H1 (cell line): ENCODE results near the gene AMHR2. TPM values are rescaled to one million over a fixed set of nuclear protein-coding genes. Genes with fewer than 3 reads are reported as not detected.

Experiments
- CTCF ChIA-PET: fragments of 300-600 bp; sonication (Branson Sonifier 250); formaldehyde crosslinking; loops from one replicate; lab custom pipeline; 2021; ENCODE audit not compliant: partially characterized antibody; lab: Charles Lee
- POLR2A ChIA-PET: fragments of 300-600 bp; sonication (Branson Sonifier 250); formaldehyde crosslinking; loops from one replicate; lab custom pipeline; 2021; ENCODE audit warnings: inconsistent platforms; ENCODE audit not compliant: partially characterized antibody; lab: Charles Lee
- DNase-seq, 2 experiments: peaks; one replicate each; pipeline versions ENCODE4 v3.0.0 to v3.0.0-alpha.2; 2010 to 2022; ENCODE audit warnings: low spot score in 2 of 2, low read depth in 1 of 2, mixed read lengths in 1 of 2
- FAIRE-seq: peaks from 2 replicates; lab custom pipeline; 2011; peaks lifted over from hg19 to GRCh38; lab: Jason Lieb, UNC
- H2AFZ ChIP-seq: 2 replicates; pipeline ENCODE4 v1.8.1; 2012; ENCODE audit warnings: low read length, inconsistent platforms
- H2AK5ac ChIP-seq: 2 replicates; pipeline ENCODE4 v1.6.1; 2013; ENCODE audit warnings: low read depth, low read length
- H2BK120ac ChIP-seq: replicated peaks from 2 replicates; pipeline ENCODE3; 2013; ENCODE audit warnings: low read depth, low read length, inconsistent platforms
- H2BK12ac ChIP-seq: 2 replicates; pipeline ENCODE4 v1.6.1; 2013; ENCODE audit warnings: low read depth, low read length
- H2BK15ac ChIP-seq: 2 replicates; pipeline ENCODE4 v1.6.1; 2013; ENCODE audit warnings: low read length
- H2BK20ac ChIP-seq: 2 replicates; pipeline ENCODE4 v1.6.1; 2013; ENCODE audit warnings: low read length
- H2BK5ac ChIP-seq: 2 replicates; pipeline ENCODE4 v1.6.1; 2013; ENCODE audit warnings: low read depth, low read length
- H3K14ac ChIP-seq: 2 replicates; pipeline ENCODE4 v1.6.1; 2013; ENCODE audit warnings: inconsistent platforms; ENCODE audit not compliant: insufficient read length
- H3K18ac ChIP-seq: 2 replicates; pipeline ENCODE4 v1.6.1; 2013; ENCODE audit warnings: low read length; ENCODE audit errors: extremely low read depth
- H3K23ac ChIP-seq: 2 replicates; pipeline ENCODE4 v1.6.1; 2013; ENCODE audit warnings: inconsistent platforms; ENCODE audit not compliant: insufficient read length
- H3K23me2 ChIP-seq: 2 replicates; pipeline ENCODE4 v1.6.1; 2013; ENCODE audit warnings: low read depth, low read length
- H3K27ac ChIP-seq: 2 replicates; pipeline ENCODE4 v1.6.1; 2011; ENCODE audit warnings: low read depth, low read length, inconsistent platforms
- H3K27me3 ChIP-seq, 4 experiments: replicated peaks in 1 of 4; 1 replicate in 1 of 4; 2 replicates in 3 of 4; pipeline versions ENCODE4 v1.6.1 to v1.8.1; 2011 to 2013; ENCODE audit warnings: low read length in 3 of 4, mild to moderate bottlenecking in 3 of 4, inconsistent platforms in 2 of 4, mixed read lengths in 2 of 4, moderate library complexity in 1 of 4; ENCODE audit not compliant: control insufficient read depth in 3 of 4, insufficient read depth in 3 of 4; ENCODE audit errors: extremely low read depth in 1 of 4
- H3K36me3 ChIP-seq, 4 experiments: 2 replicates each; pipeline versions ENCODE4 v1.6.1 to v1.8.1; 2011 to 2013; ENCODE audit warnings: mild to moderate bottlenecking in 4 of 4, low read length in 3 of 4, moderate library complexity in 2 of 4, control low read depth in 1 of 4, inconsistent platforms in 1 of 4; ENCODE audit not compliant: insufficient read depth in 4 of 4, control insufficient read depth in 2 of 4
- H3K4ac ChIP-seq: replicated peaks from 2 replicates; pipeline ENCODE3; 2013; ENCODE audit warnings: low read length, low read depth, mixed read lengths, inconsistent platforms; ENCODE audit not compliant: insufficient read length
- H3K4me1 ChIP-seq, 4 experiments: replicated peaks in 1 of 4; 1 replicate in 1 of 4; 2 replicates in 3 of 4; pipeline versions ENCODE4 v1.6.1 to v1.8.1; 2011 to 2013; ENCODE audit warnings: low read length in 3 of 4, inconsistent platforms in 2 of 4, mixed read lengths in 1 of 4; ENCODE audit not compliant: insufficient read depth in 4 of 4, control insufficient read depth in 3 of 4
- H3K4me2 ChIP-seq, 2 experiments: 2 replicates each; pipeline versions ENCODE4 v1.6.1 to v1.8.1; 2011 to 2013; ENCODE audit warnings: low read depth in 2 of 2, low read length in 2 of 2, control low read depth in 1 of 2, inconsistent platforms in 1 of 2, mild to moderate bottlenecking in 1 of 2; ENCODE audit not compliant: insufficient read depth in 1 of 2
- H3K4me3 ChIP-seq, 4 experiments: fragments of 200-600, 300-600 bp in 1 of 4; sonication (generic), shearing (Covaris generic), sonication (Bioruptor Twin) in 1 of 4; 2 replicates each; pipeline versions ENCODE4 v1.5.1 to v1.8.1; 2011 to 2016; ENCODE audit warnings: low read length in 4 of 4, low read depth in 3 of 4, control low read depth in 2 of 4, inconsistent platforms in 2 of 4, mild to moderate bottlenecking in 2 of 4, mixed read lengths in 1 of 4, moderate library complexity in 1 of 4; ENCODE audit not compliant: insufficient read depth in 2 of 4; ENCODE audit errors: extremely low read depth in 1 of 4
- H3K56ac ChIP-seq: replicated peaks from 2 replicates; pipeline ENCODE3; 2013; ENCODE audit warnings: low read depth, mild to moderate bottlenecking, mixed read lengths, low read length, inconsistent platforms; ENCODE audit not compliant: insufficient read length
- H3K79me1 ChIP-seq: 2 replicates; pipeline ENCODE4 v1.6.1; 2013; ENCODE audit warnings: low read depth, low read length, control low read depth
- H3K79me2 ChIP-seq, 2 experiments: 2 replicates each; pipeline versions ENCODE4 v1.6.1 to v1.8.1; 2012 to 2013; ENCODE audit warnings: low read length in 2 of 2, mild to moderate bottlenecking in 2 of 2, inconsistent platforms in 1 of 2; ENCODE audit not compliant: insufficient read depth in 2 of 2, control insufficient read depth in 1 of 2
- H3K9ac ChIP-seq, 4 experiments: replicated peaks in 1 of 4; 1 replicate in 1 of 4; 2 replicates in 3 of 4; pipeline versions ENCODE4 v1.6.1 to v1.8.1; 2011 to 2013; ENCODE audit warnings: low read depth in 3 of 4, low read length in 3 of 4, control low read depth in 2 of 4, mild to moderate bottlenecking in 2 of 4, moderate library complexity in 2 of 4, inconsistent platforms in 1 of 4; ENCODE audit errors: extremely low read depth in 1 of 4
- H3K9me3 ChIP-seq, 2 experiments: 2 replicates each; pipeline versions ENCODE4 v1.6.1 to v1.8.1; 2012 to 2013; ENCODE audit warnings: mild to moderate bottlenecking in 2 of 2, moderate library complexity in 2 of 2, control low read depth in 1 of 2, inconsistent platforms in 1 of 2, low read depth in 1 of 2, low read length in 1 of 2, mixed read lengths in 1 of 2; ENCODE audit not compliant: insufficient read depth in 2 of 2
- H4K20me1 ChIP-seq, 2 experiments: replicated peaks in 1 of 2; 2 replicates each; pipeline versions ENCODE3 to v1.8.1; 2011 to 2013; ENCODE audit warnings: inconsistent platforms in 2 of 2, low read length in 2 of 2, mild to moderate bottlenecking in 1 of 2; ENCODE audit not compliant: insufficient read depth in 2 of 2, control insufficient read depth in 1 of 2
- H4K5ac ChIP-seq: 2 replicates; pipeline ENCODE4 v1.6.1; 2013; ENCODE audit warnings: low read length, low read depth, mixed read lengths, inconsistent platforms; ENCODE audit not compliant: insufficient read length
- H4K8ac ChIP-seq: 2 replicates; pipeline ENCODE4 v1.8.0; 2013; ENCODE audit warnings: mild to moderate bottlenecking, moderate library complexity, low read length, inconsistent platforms; ENCODE audit not compliant: insufficient read depth; ENCODE audit errors: extremely low read depth
- H4K91ac ChIP-seq: replicated peaks from 2 replicates; pipeline ENCODE3; 2013; ENCODE audit warnings: low read length, mixed read lengths, inconsistent platforms; ENCODE audit not compliant: insufficient read length
- BRCA1 ChIP-seq: IDR thresholded peaks from 2 replicates; pipeline ENCODE4 v1.6.1; 2012; ENCODE audit warnings: low read depth, low read length, improper control_type of control experiment
- CHD1 ChIP-seq: IDR thresholded peaks from 2 replicates; pipeline ENCODE4 v1.6.1; 2012; ENCODE audit warnings: low read depth, low read length, improper control_type of control experiment
- EP300 ChIP-seq, 2 experiments: IDR thresholded peaks; 1 replicate in 1 of 2; 2 replicates in 1 of 2; pipeline ENCODE4 v1.6.1; 2011 to 2012; ENCODE audit warnings: low read depth in 2 of 2, low read length in 2 of 2, mild to moderate bottlenecking in 2 of 2, borderline replicate concordance in 1 of 2, inconsistent platforms in 1 of 2, moderate library complexity in 1 of 2
- HDAC6 ChIP-seq: IDR thresholded peaks from one replicate; pipeline ENCODE4 v1.7.1; 2012; ENCODE audit warnings: low read depth, mild to moderate bottlenecking, inconsistent platforms, low read length, moderate library complexity
- RAD21 ChIP-seq, 2 experiments: IDR thresholded peaks in 1 of 2; conservative IDR thresholded peaks in 1 of 2; 2 replicates each; pipeline ENCODE4 v1.6.1; 2011; ENCODE audit warnings: low read depth in 2 of 2, low read length in 2 of 2, improper control_type of control experiment in 1 of 2, inconsistent platforms in 1 of 2, mild to moderate bottlenecking in 1 of 2, moderate library complexity in 1 of 2
- SIN3A ChIP-seq, 2 experiments: IDR thresholded peaks in 1 of 2; conservative IDR thresholded peaks in 1 of 2; 2 replicates each; pipeline ENCODE4 v1.6.1; 2011 to 2012; ENCODE audit warnings: low read length in 2 of 2, improper control_type of control experiment in 1 of 2, low read depth in 1 of 2, mild to moderate bottlenecking in 1 of 2
- TBP ChIP-seq: IDR thresholded peaks from 2 replicates; pipeline ENCODE4 v1.6.1; 2011; ENCODE audit warnings: low read depth, low read length, improper control_type of control experiment
- TCF12 ChIP-seq: IDR thresholded peaks from 2 replicates; pipeline ENCODE4 v1.6.1; 2011; ENCODE audit warnings: low read depth, mild to moderate bottlenecking, low read length
- WGBS, 2 experiments: shearing (Covaris generic) in 1 of 2; methylation state at CpG; one replicate each; pipeline versions ENCODE4 v1.1.6 to v1.1.7; 2013 to 2015; ENCODE audit warnings: low lambda C conversion rate in 2 of 2, mixed read lengths in 2 of 2, inconsistent platforms in 1 of 2, low coverage in 1 of 2, missing lambda C conversion rate in 1 of 2; ENCODE audit not compliant: insufficient replicate concordance in 2 of 2, insufficient coverage in 1 of 2, insufficient read length in 1 of 2; ENCODE audit errors: extremely low coverage in 1 of 2, missing lambda C conversion rate in 1 of 2; 5-methylcytosine and 5-hydroxymethylcytosine counted together
- polyA plus RNA-seq, 7 experiments: library from polyadenylated mRNA; depleted of rRNA in 3 of 7; stranded (reverse) in 5 of 7; unstranded in 2 of 7; fragments of >200 nt in 5 of 7; fragments of 200-250 nt in 2 of 7; gene quantifications; 1 replicate in 5 of 7; 2 replicates in 1 of 7; 4 replicates in 1 of 7; pipeline versions ENCODE4 v1.2.1 to v1.2.3, GENCODE V29; 2011 to 2013; ENCODE audit warnings: missing spikeins in 2 of 7, mixed read lengths in 2 of 7
- total RNA-seq: library from RNA; stranded (reverse); fragmentation: NEBNext Ultra II Directional; extraction: Animal tissue kit (Norgen Biotek cat#: 25700); gene quantifications from 2 replicates; pipeline ENCODE4 v1.2.1, GENCODE V29; 2021

Gene AMHR2
- total and polyA plus RNA-seq, 2 of the 8 experiments (the other 6 are each of a cell fraction or from before 2014, with no cell fraction given): 0.29 to 0.35 TPM

DNA sequence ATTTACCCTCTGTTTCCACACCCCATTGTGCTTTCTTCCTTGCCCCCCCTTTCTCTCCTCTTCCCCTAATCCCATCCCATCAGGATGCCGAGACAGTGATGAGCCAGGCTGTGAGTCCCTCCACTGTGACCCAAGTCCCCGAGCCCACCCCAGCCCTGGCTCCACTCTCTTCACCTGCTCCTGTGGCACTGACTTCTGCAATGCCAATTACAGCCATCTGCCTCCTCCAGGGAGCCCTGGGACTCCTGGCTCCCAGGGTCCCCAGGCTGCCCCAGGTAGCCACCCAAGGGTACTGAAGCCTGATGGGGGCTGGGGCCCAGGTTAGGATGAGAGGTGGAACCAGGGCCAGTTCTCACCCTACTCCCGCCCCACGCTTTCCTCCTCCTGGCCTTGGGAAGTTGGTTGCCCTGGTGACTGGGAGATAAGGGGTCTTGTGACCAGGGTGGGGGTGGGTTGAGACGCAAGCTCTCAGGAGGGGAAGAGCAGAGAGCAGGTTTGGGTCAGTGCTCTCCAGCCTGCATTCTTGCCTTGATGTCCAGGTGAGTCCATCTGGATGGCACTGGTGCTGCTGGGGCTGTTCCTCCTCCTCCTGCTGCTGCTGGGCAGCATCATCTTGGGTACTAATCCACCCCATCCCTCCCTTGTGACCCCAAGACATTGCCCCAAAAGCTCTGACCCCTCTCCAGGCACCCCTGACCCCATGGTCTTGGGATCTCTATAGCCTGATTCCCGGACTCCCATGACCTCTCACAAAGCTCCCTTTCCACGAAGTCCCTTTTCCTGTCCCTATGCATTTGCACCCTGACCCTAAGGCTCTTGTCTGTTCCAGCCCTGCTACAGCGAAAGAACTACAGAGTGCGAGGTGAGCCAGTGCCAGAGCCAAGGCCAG, 1.2 kb downstream of the AMHR2 start:
- no peak overlapping the region for H3K9ac ChIP-seq
- no peak for DNase-seq
- TF ChIP-seq SIN3A (conservative IDR thresholded peaks at IDR 0.05 in 1 of 2, IDR thresholded peaks at IDR 0.05 in 1 of 2; ENCODE audit: low read depth in 1 of 2, low read length in 2 of 2): no peak
- no peak for TF ChIP-seq HDAC6
- no peak for TF ChIP-seq TBP
- no peak for TF ChIP-seq CHD1
- no peak for TF ChIP-seq RAD21 (IDR thresholded peaks at IDR 0.05 in 1 of 2, conservative IDR thresholded peaks at IDR 0.05 in 1 of 2; ENCODE audit: low read depth in 2 of 2, low read length in 2 of 2)
- no peak for TF ChIP-seq EP300 (IDR thresholded peaks at IDR 0.05; ENCODE audit: borderline replicate concordance in 1 of 2, low read depth in 2 of 2, low read length in 2 of 2)
- TF ChIP-seq TCF12: no peak
- no peak for TF ChIP-seq BRCA1

More for the DNA sequence above, 1.2 kb downstream of the AMHR2 start:
- H3K4me1 ChIP-seq: peaks cover 0 to 5% (median 1%) of the 10 kb centered on the region in 4 experiments; a peak in 3 of 7 replicates
- H2BK20ac ChIP-seq: no peak overlapping the region
- H3K18ac ChIP-seq: no peak overlapping the region
- no peak overlapping the region for H2BK5ac ChIP-seq
- 85% methylated on average over 6 of the region's 9 CpGs; no CpG with 5 or more reads in 1 of the 2 experiments for WGBS, 2 experiments
- no peak for FAIRE-seq
- H4K20me1 ChIP-seq: no peaks in the 10 kb centered on the region
- H4K5ac ChIP-seq: no peak overlapping the region
- H2AFZ ChIP-seq: no peak overlapping the region
- H3K79me2 ChIP-seq: no peaks in the 10 kb centered on the region
- H3K4me3 ChIP-seq: no peak overlapping the region
- no peak overlapping the region for H4K91ac ChIP-seq
- H3K27me3 ChIP-seq: no peaks in the 10 kb centered on the region
- H3K4me2 ChIP-seq: no peak overlapping the region
- ChIA-PET CTCF (interaction anchor here (0.5 to 5.3 kb wide), 16 partner anchors 9 to 245 kb away, joined by 3 to 37 read pairs (median 3); partner anchors contain the start of genes AAAS and ZNF740), POLR2A (interaction anchor here (0.6 to 2.3 kb wide), 16 partner anchors 7 to 418 kb away, joined by 3 to 15 read pairs (median 4); partner anchors contain the start of genes PRR13 and TARBP2)
- no peak overlapping the region for H2BK15ac ChIP-seq
- no peak overlapping the region for H2BK120ac ChIP-seq
- H4K8ac ChIP-seq: no peak overlapping the region; the same call in 1 of the 2 replicates
- H3K27ac ChIP-seq: no peak overlapping the region
- no peak overlapping the region for H3K14ac ChIP-seq
- H3K56ac ChIP-seq: no peak overlapping the region
- H2AK5ac ChIP-seq: no peak overlapping the region; the same call in 1 of the 2 replicates
- H3K36me3 ChIP-seq: no peaks in the 10 kb centered on the region
- H3K4ac ChIP-seq: no peak overlapping the region
- no peaks in the 10 kb centered on the region for H3K23me2 ChIP-seq
- no peaks in the 10 kb centered on the region for H3K9me3 ChIP-seq
- H3K79me1 ChIP-seq: no peaks in the 10 kb centered on the region
- H2BK12ac ChIP-seq: no peak overlapping the region
- no peak overlapping the region for H3K23ac ChIP-seq
